HG03097 (cell line): Measurements from ENCODE around the gene SLC25A18.
"Not testable (repeated sequence)": the region's sequence is repeated elsewhere in the genome, so short reads cannot be mapped to it uniquely, and the experiment has no call there.

Experiments used
- ATAC-seq: cut with Tn5 transposase; IDR thresholded peaks from one replicate; pipeline ENCODE4 v1.9.1; 2021; ENCODE audit not compliant: unreplicated experiment, low FRiP score

SLC25A18 gene, protein sequence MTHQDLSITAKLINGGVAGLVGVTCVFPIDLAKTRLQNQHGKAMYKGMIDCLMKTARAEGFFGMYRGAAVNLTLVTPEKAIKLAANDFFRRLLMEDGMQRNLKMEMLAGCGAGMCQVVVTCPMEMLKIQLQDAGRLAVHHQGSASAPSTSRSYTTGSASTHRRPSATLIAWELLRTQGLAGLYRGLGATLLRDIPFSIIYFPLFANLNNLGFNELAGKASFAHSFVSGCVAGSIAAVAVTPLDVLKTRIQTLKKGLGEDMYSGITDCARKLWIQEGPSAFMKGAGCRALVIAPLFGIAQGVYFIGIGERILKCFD

DNA sequence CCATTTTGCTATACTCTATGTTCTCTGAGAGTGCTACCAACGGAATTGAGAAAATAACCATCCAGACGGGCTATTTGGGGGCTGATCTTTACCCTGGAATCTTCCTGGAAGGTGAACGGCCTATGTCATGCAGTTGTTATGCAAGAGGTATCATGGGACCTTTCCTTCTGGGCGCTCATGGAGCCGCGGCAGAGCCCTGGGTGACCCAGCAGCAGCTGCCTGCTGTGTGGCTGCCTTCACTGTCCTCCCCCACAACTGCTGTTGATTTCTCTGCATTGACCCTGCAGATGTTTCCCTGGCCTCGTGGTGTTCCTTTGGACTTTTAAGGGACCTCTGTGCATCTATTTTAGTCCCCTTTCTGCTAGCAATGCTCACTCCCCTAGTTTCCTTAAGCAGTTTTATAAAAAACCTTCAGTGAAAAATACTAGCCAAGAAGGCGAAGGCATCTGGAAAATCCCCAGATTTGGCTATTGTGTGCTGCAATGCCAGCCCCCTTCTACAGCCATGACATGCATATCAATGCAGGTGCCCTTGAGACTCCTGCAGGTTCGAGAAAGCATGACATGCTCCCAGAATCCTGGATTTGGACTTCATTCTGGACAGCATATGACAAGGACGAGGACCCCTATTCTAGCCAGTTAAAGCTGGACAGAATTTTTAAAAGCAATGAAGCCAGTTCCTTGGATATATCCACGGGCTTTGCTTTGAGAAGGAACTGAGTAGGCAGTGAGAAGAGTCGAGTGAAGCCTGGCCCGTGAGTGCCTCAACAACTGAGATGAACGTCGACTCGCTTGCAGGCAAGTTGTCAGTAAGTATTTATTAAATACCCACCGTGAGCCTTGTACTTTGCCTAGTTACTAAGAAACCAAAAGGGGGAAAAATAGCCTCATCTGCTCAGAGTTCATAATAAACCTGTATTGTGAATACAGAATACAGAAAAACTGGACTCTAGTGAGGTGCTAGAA is at the start of gene SLC25A18:
Gene SLC25A18 (plus strand): TSS at position 593 of the 965 bp plus-strand sequence. CDS start 16,447 bp downstream, outside the sequence.
- no peak for ATAC-seq

DNA sequence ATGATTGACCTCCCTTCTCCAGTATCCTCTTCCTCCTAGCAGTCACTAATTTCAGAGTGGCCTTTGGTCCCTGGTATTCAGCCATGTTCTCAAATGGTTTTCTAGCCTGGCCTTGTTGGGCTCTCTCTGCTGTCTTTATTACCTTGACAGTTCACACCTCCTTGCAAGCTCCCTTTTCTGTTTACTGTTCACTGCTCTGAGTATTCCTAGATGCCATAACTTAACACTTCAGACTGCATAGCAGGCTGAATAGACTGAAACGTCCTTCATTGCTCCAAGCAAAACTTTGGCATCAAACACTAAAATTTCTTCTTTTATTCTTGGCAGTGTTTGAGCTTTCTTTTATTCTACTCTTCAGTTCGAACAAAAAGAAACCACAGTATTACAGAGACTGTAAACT is 49.7 kb upstream of the SLC25A18 start:
- ATAC-seq: no peak

DNA sequence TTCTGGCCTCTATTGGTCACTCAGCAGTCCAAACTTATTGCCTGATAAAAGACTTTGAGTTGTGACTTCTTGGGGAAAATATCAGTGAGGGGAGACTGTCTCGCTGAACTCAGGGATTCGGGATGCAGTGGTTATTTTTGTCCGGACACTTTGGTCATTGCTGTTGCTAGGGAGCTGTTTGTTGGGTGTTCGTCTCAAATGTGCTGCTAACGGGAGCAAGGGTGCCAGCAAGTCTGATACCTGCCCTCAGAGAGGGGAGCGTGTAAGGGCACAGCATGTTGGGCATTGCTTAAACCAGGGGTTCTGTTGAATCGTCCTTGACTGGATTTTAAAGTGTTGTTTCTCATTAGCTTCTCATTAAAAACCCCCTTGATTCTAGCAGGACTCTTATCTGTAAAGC is 49.2 kb upstream of the SLC25A18 start:
- no peak for ATAC-seq

DNA sequence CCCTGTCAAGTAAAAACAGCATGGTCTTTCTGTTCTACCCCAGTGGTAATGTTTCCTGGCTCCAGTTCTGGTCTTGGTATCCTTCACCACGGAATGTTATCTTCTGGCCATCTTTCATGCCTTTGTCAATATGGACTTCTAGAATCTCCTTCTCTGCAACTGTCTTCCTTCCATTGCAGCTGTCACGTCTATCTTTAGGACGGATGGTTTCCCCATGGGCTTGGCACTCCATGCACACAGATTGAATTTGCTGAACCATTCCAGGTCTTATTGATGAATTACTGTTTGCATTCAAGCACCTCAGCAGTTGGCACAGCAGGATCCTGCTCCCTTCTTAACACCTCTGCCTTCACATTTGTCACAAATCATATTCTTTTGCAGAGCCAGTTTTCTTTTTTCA is 44.9 kb upstream of the SLC25A18 start:
- no peak for ATAC-seq

DNA sequence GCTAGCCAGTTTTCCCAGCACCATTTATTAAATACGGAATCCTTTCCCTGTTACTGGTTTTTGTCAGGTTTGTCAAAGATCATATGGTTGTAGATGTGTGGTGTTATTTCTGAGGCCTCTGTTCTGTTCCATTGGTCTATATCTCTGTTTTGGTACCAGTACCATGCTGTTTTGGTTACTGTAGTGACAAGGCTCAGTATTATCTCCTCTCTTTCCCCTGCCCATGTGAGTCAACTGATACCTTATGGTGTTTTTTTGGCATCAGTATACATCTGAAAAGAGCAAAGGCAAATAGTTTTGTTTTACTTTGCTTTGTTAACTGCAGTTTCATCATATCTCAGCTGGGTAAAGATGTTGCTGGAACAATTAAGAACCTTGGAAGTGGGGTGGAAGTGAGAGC is 41.3 kb upstream of the SLC25A18 start:
- not testable (repeated sequence) for ATAC-seq

DNA sequence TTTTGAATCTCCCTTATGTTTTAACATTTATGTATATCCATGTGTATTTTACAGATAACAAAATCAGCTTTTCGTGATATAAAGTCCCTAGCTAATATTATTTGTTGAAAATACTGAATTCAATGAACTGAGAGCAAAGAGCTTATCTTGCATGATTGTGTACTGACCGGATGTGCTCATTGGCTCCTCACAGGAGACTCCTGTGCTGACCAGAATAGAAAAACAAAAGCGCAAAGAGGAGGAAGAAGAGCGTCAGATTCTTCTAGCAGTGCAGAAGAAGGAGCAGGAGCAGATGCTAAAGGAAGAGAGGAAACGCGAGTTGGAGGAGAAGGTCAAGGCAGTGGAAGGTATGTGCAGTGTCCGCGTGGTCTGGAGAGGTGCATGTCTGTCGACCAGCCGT is 39.4 kb upstream of the SLC25A18 start:
- ATAC-seq: no peak

DNA sequence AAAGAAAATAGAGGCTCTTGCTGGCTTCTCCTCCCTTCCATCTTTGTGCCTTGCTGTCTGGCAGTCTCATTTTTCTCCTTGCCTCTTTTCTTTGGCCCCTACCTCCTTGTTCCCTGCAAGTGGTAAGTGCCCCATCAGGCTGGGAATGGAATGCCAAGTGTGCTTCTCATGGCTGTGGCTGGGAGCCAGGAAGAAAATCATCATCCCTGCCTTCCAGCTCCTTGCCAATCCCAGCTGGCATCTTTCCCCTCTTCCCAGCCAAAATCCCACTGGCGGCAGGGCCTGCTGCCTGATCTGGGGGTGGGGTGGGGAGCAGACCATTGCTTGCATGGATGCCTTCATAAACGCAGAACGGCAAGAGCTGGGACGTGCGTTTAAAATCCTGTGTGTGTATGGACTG is 27.0 kb upstream of the SLC25A18 start:
- ATAC-seq: no peak

DNA sequence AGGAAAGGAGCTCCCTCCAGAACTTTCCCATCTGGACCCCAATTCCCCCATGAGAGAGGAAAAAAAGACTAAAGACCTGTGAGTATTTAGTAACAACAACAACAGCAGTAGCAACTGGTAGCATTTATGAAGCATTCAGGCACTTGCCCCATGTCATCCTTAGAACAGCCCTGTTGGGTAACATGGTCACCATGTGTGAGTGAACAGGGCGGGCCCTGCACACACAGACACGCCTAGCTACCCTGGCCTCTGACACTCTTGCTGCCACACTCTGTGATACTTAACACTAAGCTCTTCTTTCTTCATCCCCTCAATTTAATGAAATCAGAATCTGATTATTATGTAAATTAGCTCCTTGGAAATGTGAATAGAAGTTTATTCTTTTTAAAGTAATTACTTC is 26.1 kb upstream of the SLC25A18 start:
- no peak for ATAC-seq

DNA sequence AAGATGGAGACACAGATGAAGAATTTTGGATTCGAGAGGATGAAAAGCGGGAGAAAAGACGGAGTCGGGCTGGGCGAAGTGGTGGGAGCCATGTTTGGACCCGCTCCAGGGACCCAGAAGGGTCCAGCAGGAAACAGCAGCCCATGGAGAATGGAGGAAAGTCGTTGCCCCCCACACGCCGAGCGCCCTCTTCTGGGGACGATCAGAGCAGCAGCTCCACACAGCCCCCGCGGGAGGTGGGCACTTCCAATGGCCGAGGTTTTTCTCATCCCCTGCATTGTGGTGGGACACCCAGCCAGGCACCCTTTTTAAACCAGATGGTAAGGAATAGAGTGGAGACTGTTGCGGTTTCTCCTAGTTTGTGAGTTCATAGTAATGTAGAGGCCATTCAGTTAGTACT is 22.8 kb upstream of the SLC25A18 start:
- ATAC-seq: no peak

DNA sequence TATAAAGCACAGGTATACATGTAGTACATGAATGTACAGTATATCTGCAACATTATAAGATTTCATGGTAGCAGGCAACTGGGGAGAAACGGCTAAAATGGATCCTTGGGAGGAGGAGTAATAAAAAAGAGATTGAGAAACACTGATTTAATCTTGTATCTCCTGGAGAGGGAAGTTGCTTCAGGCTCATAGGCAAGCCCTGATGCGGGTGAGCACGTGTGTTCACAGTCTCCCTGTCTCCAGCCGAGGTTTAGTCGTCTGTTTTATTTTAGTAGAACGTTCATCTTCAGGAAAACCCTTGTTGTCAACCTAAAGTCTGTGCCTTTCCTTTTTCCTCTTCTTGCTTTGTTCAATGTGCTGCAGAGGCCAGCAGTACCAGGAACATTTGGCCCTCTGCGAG is 21.8 kb upstream of the SLC25A18 start:
- ATAC-seq: no peak

DNA sequence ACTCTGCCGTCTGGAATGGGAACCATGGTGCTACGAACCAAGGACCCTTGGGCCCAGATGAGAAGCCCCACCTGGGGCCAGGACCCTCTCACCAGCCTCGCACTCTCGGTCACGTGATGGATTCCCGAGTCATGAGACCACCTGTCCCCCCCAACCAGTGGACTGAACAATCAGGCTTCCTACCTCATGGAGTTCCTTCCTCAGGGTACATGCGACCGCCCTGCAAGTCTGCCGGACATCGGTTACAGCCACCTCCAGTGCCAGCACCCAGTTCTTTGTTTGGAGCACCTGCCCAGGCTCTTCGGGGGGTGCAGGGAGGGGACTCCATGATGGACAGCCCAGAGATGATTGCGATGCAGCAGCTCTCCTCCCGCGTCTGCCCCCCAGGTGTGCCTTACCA is 20.8 kb upstream of the SLC25A18 start:
- no peak for ATAC-seq

DNA sequence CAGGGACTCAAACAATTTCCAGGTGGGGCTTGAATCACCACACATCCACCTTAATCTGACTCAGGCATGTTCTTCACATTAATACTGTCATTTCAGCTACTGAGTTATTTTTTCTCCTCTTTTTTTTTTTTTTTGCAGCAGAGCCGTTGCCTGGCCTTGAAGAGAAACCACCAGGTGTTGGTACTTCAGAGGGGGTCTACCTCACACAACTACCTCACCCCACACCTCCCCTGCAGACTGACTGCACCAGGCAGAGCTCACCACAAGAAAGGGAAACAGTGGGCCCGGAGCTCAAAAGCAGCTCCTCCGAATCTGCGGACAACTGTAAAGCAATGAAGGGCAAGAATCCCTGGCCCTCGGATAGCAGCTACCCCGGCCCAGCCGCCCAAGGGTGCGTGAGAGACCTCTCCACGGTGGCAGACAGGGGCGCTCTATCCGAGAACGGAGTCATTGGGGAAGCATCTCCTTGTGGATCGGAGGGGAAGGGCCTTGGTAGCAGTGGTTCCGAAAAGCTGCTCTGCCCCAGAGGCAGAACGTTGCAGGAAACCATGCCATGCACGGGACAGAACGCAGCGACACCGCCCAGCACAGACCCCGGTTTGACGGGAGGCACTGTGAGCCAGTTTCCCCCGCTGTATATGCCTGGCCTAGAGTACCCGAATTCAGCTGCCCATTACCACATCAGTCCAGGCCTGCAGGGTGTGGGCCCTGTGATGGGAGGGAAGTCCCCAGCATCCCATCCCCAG is 15.1 kb upstream of the SLC25A18 start:
- ATAC-seq: no peak

DNA sequence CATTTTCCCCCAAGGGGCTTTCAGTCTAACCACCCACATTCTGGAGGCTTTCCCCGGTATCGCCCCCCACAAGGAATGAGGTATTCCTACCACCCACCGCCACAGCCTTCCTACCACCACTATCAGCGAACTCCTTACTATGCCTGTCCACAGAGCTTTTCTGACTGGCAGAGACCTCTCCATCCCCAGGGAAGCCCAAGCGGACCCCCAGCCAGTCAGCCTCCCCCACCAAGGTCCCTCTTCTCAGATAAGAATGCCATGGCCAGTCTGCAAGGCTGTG is 14.6 kb upstream of the SLC25A18 start:
- no peak for ATAC-seq

DNA sequence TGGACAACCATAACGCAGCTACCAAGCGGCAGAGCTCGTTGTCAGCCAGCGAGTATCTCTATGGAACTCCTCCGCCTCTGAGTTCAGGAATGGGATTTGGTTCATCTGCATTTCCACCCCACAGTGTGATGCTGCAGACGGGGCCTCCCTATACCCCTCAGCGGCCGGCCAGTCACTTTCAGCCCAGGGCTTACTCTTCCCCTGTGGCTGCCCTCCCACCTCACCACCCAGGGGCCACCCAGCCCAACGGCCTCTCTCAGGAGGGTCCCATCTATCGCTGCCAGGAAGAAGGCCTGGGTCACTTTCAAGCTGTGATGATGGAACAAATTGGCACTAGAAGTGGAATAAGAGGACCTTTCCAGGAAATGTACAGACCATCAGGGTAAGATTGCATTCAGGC is 14.1 kb upstream of the SLC25A18 start:
- ATAC-seq: no peak

DNA sequence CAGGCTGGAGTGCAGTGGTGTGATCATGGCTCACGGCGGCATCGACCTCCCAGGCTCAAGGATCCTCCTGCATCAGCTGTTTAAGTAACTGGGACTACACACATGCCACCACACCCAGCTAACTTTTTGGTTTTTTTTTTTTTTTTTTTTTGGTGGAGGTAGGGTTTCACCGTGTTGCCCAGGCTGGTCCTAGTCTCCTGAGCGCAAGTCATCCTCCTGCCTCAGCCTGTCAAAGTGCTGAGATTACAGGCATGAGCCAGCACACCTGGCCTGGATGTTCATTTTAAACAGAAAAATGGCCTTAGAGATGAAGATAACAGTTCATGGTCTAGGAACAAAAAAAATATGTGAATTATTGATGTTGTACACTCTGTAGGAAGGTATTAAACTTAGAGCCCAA is 13.6 kb upstream of the SLC25A18 start:
- no peak for ATAC-seq

DNA sequence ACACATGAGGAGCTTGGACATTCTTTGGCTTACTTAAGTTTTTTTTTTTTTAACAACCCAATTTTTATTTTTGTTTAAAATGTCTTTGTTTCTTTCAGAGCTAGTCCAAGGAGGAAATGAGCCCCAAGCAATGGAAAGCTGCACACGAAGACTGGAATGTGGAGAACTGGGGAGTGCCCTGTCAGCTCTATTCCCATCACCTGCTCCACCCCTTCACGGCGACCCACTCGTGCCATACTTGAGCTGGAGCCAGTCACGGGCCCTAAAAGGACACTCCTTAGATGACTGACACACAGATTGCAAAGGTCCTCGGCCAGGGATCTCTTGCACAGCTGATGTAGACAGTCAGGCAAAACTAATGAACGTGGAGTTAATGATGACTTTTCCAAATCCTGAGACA is 10.6 kb upstream of the SLC25A18 start:
- ATAC-seq: no peak

DNA sequence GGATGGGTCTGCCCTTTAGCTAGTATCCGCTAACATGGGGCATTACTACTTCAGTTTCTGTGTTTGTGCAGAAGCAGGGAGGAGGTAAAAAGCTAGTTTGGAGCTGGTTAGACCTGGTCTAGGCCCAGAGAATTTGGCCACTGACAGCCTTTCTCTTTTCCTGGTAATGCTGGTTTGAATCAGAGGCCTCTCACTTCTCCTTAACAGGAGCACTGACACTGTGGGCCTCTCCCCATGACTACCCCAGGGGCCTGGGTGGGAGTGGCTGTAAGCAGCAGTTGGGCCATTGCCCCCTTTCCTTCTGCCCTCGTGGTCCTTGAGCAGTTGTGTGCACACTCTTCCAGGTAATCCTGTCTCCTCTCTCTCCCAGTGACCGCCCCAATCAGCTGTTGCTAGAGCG is 8.5 kb upstream of the SLC25A18 start:
- no peak for ATAC-seq

DNA sequence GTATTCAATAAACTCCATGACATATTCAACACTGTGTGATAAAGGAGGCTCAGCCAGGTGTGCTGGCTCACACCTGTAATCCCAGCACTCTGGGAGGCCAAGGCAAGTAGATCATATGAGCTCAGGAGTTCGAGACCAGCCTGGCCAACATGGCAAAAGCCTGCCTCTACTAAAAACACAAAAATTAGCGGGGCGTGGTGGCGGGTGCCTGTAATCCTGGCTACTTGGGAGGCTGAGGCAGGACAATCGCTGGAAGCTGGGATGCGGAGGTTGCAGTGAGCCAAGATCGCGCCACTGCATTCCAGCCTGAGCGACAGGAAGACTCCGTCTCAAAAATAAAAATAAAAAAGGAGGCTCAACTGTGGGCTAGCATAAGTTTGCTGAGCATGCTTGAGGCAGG is 4.1 kb upstream of the SLC25A18 start:
- no peak for ATAC-seq

DNA sequence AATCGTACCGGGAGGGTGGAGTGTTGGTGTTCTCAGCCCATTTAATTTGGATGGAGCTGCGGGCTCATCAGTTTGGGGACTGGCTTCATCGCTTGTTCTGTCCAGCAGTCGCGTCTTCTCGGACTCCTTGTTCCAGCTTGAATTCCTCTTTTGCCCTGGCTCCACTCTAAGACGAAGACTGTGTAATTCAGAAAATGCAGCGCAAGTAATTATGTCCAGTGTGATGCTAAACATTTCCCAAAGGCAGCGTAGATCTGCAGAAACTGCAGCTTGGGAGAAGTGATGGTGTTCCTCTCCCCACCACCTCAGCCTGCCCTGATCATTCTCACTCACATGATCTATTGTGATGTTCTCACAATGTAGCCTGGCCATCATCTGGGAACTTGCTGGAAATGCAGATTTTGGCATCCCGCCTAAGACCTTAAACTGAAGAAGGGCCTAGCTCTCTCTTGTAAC is 666 bp downstream of the SLC25A18 start:
- ATAC-seq: no peak

DNA sequence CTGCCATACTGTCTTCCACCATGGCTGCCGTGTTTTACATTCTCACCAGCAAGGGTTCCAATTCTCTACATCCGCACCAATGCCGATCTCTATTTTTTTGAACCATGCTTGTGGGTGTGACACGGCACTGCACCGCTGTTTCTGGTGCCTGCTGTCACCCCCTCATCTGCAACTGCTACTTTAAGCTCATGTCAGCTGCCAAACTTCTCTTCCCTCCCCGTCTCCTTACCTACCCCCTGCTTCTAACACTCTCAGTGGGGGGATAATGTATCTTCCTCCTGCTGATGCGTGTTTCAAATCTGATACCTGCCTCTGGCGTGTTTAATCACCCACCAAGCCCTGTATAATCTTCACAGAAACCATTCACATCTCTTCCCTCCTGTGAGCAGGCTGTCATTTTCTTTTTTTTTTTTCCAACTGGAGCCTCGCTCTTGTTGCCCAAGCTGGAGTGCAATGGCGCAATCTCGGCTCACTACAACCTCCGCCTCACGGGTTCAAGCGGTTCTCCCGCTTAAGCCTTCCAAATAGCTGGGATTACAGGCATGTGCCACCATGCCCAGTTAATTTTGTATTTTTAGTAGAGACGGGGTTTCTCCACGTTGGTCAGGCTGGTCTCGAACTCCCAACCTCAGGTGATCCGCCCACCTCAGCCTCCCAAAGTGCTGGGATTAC is 2.9 kb downstream of the SLC25A18 start:
- not testable (repeated sequence) for ATAC-seq

DNA sequence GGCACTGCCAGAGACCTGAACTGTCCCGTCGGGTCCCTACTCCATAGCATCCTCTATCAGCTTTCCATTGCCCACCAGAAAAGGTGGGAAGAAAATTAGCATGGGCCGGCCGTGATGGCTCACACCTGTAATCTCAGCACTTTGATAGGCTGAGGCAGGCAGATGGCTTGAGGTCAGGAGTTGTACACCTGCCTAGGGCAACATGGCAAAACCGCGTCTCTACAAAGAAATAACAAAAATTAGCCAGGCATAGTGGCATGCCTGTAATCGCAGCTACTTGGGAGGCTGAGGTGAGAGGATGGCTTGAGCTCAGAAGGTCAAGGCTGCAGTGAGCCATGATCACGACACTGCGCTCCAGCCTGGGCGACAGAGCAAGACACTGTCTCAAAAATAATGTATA is 3.5 kb downstream of the SLC25A18 start:
- ATAC-seq: no peak
